ENCODE data around the gene COPS4. TPM values are rescaled to one million over a fixed set of nuclear protein-coding genes. Genes with fewer than 3 reads are reported as not detected.
A peak's percentile ranks its signal among the peaks of the same experiment; 100 is the strongest.
"Not testable (repeated sequence)": the region's sequence is repeated elsewhere in the genome, so short reads cannot be mapped to it uniquely, and the experiment has no call there.

Gene COPS4
- total RNA-seq, 1 experiment from 2014 or later, result 17.1 TPM

- Histone ChIP-seq H3K4me3 (no peak overlapping the region), H3K27me3 (ENCODE audit: insufficient read depth, low read depth) (no peaks in the 10 kb centered on the region), H4K20me1 (ENCODE audit: insufficient read depth) (no peaks in the 10 kb centered on the region), H3K4me2 (peak overlapping the region; percentile 36; the same call in 1 of the 2 replicates), H3K9me2 (ENCODE audit: insufficient read depth) (no peaks in the 10 kb centered on the region), H2AFZ (no peak overlapping the region), H3K27ac (peak overlapping the region; percentile 12; the same call in 1 of the 2 replicates), H3K79me2 (ENCODE audit: low read depth) (no peaks in the 10 kb centered on the region), H3F3A (ENCODE audit: insufficient read depth, low read depth) (no peaks in the 10 kb centered on the region; the same call in 1 of the 2 replicates), H3K4me1 (replicated peaks; ENCODE audit: insufficient read depth) (peaks cover 15% of the 10 kb centered on the region), H3K9me3 (ENCODE audit: insufficient read depth, low read depth) (no peaks in the 10 kb centered on the region), H3K36me3 (ENCODE audit: low read depth) (0 out of 2 replicates have a peak, but pooled peaks cover 4% of the 10 kb centered on the region)
- TF ChIP-seq, protein P1, sequence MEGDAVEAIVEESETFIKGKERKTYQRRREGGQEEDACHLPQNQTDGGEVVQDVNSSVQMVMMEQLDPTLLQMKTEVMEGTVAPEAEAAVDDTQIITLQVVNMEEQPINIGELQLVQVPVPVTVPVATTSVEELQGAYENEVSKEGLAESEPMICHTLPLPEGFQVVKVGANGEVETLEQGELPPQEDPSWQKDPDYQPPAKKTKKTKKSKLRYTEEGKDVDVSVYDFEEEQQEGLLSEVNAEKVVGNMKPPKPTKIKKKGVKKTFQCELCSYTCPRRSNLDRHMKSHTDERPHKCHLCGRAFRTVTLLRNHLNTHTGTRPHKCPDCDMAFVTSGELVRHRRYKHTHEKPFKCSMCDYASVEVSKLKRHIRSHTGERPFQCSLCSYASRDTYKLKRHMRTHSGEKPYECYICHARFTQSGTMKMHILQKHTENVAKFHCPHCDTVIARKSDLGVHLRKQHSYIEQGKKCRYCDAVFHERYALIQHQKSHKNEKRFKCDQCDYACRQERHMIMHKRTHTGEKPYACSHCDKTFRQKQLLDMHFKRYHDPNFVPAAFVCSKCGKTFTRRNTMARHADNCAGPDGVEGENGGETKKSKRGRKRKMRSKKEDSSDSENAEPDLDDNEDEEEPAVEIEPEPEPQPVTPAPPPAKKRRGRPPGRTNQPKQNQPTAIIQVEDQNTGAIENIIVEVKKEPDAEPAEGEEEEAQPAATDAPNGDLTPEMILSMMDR (conservative IDR thresholded peaks at IDR 0.05), result no peak
- TF ChIP-seq EZH2 (IDR thresholded peaks at IDR 0.05; ENCODE audit: low read depth), result no peak
- BruUV-seq (replicated peaks), result no TSS peak
- intact Hi-C loops (cut with micrococcal nuclease; ENCODE audit: unreplicated experiment), result no loop called here
- CTCF ChIA-PET, result interaction anchor here (1.1 kb wide), 1 partner anchor 190 kb away, joined by 3 read pairs; no protein-coding TSS in a partner anchor
- DNase-seq, result peak; percentile 34 to 69
- POLR2A ChIA-PET (ENCODE audit: unreplicated experiment), result interaction anchor here (0.5 to 0.8 kb wide), 6 partner anchors 8 to 552 kb away, joined by 3 to 13 read pairs (median 4); no protein-coding TSS in a partner anchor
Observed at GRCh38 chr4:83067058-83067639, 32.2 kb downstream of the COPS4 start.

- no peak for TF ChIP-seq EZH2 (IDR thresholded peaks at IDR 0.05; ENCODE audit: low read depth)
- TF ChIP-seq, protein P1 (conservative IDR thresholded peaks at IDR 0.05), result no peak
- Histone ChIP-seq H3K27me3 (ENCODE audit: insufficient read depth, low read depth) (no peaks in the 10 kb centered on the region), H2AFZ (no peak overlapping the region), H3K36me3 (ENCODE audit: low read depth) (peaks cover 11% of the 10 kb centered on the region), H3K4me3 (no peak overlapping the region), H3K4me2 (no peak overlapping the region), H3K27ac (no peak overlapping the region), H4K20me1 (ENCODE audit: insufficient read depth) (no peaks in the 10 kb centered on the region), H3K79me2 (ENCODE audit: low read depth) (no peaks in the 10 kb centered on the region), H3K9me2 (ENCODE audit: insufficient read depth) (no peaks in the 10 kb centered on the region), H3K9me3 (ENCODE audit: insufficient read depth, low read depth) (no peaks in the 10 kb centered on the region), H3F3A (ENCODE audit: insufficient read depth, low read depth) (no peaks in the 10 kb centered on the region; the same call in 1 of the 2 replicates), H3K4me1 (replicated peaks; ENCODE audit: insufficient read depth) (peaks cover 11% of the 10 kb centered on the region)
- BruUV-seq (replicated peaks), result no TSS peak
- DNase-seq, result no peak
- CTCF ChIA-PET, result interaction anchor here (0.6 kb wide), 1 partner anchor 64 kb away, joined by 4 read pairs; no protein-coding TSS in a partner anchor
- intact Hi-C loops (cut with micrococcal nuclease; ENCODE audit: unreplicated experiment), result loop anchor here (5.0 kb wide), 1 partner anchor 191 kb away; no protein-coding TSS in a partner anchor
- POLR2A ChIA-PET (ENCODE audit: unreplicated experiment), result no interaction called here
Observed at GRCh38 chr4:83071116-83071515, 36.1 kb downstream of the COPS4 start.

DNA sequence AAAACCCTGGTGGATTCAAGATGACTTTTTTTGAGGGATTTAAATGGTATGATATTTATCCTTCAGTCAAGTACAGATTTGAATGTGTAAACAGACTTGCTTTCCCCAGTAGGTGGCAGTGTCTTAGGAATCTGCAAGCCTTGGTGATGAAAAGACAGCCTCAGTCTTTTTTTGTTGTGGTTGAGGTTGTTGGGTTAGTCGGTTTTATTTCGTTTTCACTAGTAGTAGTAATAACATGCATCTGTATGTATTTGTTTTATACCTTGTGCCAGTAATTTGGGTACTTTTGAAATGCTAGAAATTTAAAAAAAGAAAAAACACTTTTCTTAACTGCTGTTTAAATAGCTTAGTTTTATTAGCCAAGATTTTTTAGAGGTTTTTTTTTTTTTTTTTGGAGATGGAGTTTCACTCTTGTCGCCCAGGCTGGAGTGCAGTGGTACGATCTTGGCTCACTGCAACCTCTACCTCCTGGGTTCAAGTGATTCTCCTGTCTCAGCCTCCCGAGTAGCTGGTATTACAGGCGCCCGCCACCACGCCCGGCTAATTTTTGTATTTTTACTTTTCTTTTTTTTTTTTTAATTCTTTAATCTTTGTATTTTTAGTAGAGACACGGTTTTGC, 39.2 kb downstream of the COPS4 start:
- Histone ChIP-seq H3K4me1 (replicated peaks; ENCODE audit: insufficient read depth) (no peaks in the 10 kb centered on the region), H3K79me2 (ENCODE audit: low read depth) (no peaks in the 10 kb centered on the region), H3K9me3 (ENCODE audit: insufficient read depth, low read depth) (no peaks in the 10 kb centered on the region), H4K20me1 (ENCODE audit: insufficient read depth) (no peaks in the 10 kb centered on the region), H3K4me2 (no peak overlapping the region), H2AFZ (no peak overlapping the region), H3K27me3 (ENCODE audit: insufficient read depth, low read depth) (no peaks in the 10 kb centered on the region), H3K9me2 (ENCODE audit: insufficient read depth) (no peaks in the 10 kb centered on the region), H3K36me3 (ENCODE audit: low read depth) (peaks cover 9% of the 10 kb centered on the region), H3K4me3 (no peak overlapping the region), H3K27ac (no peak overlapping the region), H3F3A (ENCODE audit: insufficient read depth, low read depth) (no peaks in the 10 kb centered on the region)
- DNase-seq, result peak; percentile 23 to 38
- no TSS peak for BruUV-seq (replicated peaks)
- intact Hi-C loops (cut with micrococcal nuclease; ENCODE audit: unreplicated experiment), result loop anchor here (5.0 kb wide), 1 partner anchor 188 kb away; no protein-coding TSS in a partner anchor
- POLR2A ChIA-PET (ENCODE audit: unreplicated experiment), result no interaction called here
- CTCF ChIA-PET, result interaction anchor here (0.6 to 1.0 kb wide), 6 partner anchors 22 to 208 kb away, joined by 3 to 14 read pairs (median 8); no protein-coding TSS in a partner anchor
- TF ChIP-seq EZH2 (IDR thresholded peaks at IDR 0.05; ENCODE audit: low read depth), result no peak
- TF ChIP-seq, protein P1 (conservative IDR thresholded peaks at IDR 0.05), result peak; percentile 67

- H3K79me2 ChIP-seq (ENCODE audit: low read depth); H3K4me2 ChIP-seq; H3K9me2 ChIP-seq (ENCODE audit: insufficient read depth); DNase-seq; H3K4me3 ChIP-seq; H3K36me3 ChIP-seq (ENCODE audit: low read depth); H3K27me3 ChIP-seq (ENCODE audit: insufficient read depth, low read depth); H3K9me3 ChIP-seq (ENCODE audit: insufficient read depth, low read depth); POLR2A ChIA-PET (ENCODE audit: unreplicated experiment); H3K4me1 ChIP-seq (replicated peaks; ENCODE audit: insufficient read depth); H2AFZ ChIP-seq; H3K27ac ChIP-seq; H3F3A ChIP-seq (ENCODE audit: insufficient read depth, low read depth); H4K20me1 ChIP-seq (ENCODE audit: insufficient read depth); BruUV-seq (replicated peaks): not testable (repeated sequence)
- intact Hi-C loops (cut with micrococcal nuclease; ENCODE audit: unreplicated experiment), result loop anchor here (5.0 kb wide), 1 partner anchor 188 kb away; no protein-coding TSS in a partner anchor
- CTCF ChIA-PET, result interaction anchor here (1.0 kb wide), 2 partner anchors 186 to 192 kb away, joined by 8 to 9 read pairs; no protein-coding TSS in a partner anchor
Observed at GRCh38 chr4:83074783-83075182, 39.8 kb downstream of the COPS4 start.
